Panc1 (cell line): Measurements from ENCODE around the gene CDCA4. TPM values are rescaled to one million over a fixed set of nuclear protein-coding genes. Genes with fewer than 3 reads are reported as not detected.

Experiments used
- ATAC-seq: fragments of 200-7000 bp; cut with Tn5 transposase; 2 replicates; pipeline ENCODE4 v1.9.1; 2020; ENCODE audit warnings: mild to moderate bottlenecking, moderate library complexity
- BruUV-seq: library from RNA; stranded (reverse); fragments of 400-500 nt; replicated peaks from 2 replicates; lab custom pipeline; 2021; lab: Mats Ljungman, UMichigan
- CTCF ChIA-PET: fragments of 300-600 bp; sonication (Branson Sonifier 250); formaldehyde crosslinking; loops from one replicate; lab custom pipeline; 2022; ENCODE audit warnings: antibody characterized with exemption; lab: Charles Lee
- POLR2A ChIA-PET: fragments of 300-600 bp; sonication (Branson Sonifier 250); formaldehyde crosslinking; loops from one replicate; lab custom pipeline; 2022; ENCODE audit warnings: antibody characterized with exemption; lab: Charles Lee
- DNase-seq: peaks from one replicate; pipeline ENCODE4 v3.0.0-alpha.2; 2010; ENCODE audit warnings: low read depth, low spot score
- H3K27ac ChIP-seq: 2 replicates; pipeline ENCODE4 v1.5.1; 2011; ENCODE audit warnings: mild to moderate bottlenecking, low read length, inconsistent platforms
- H3K27me3 ChIP-seq: fragments of 200-500 bp; sonication (Bioruptor generic); 2 replicates; pipeline ENCODE4 v1.6.0; 2014; ENCODE audit warnings: low read length, inconsistent platforms; ENCODE audit not compliant: control insufficient read depth, insufficient read depth
- H3K36me3 ChIP-seq: fragments of 200-500 bp; sonication (Bioruptor generic); 2 replicates; pipeline ENCODE4 v1.5.1; 2014; ENCODE audit warnings: inconsistent platforms, mild to moderate bottlenecking, low read length, moderate library complexity; ENCODE audit not compliant: control insufficient read depth, insufficient read depth
- H3K4me1 ChIP-seq: 2 replicates; pipeline ENCODE4 v1.5.1; 2011; ENCODE audit warnings: inconsistent platforms, mild to moderate bottlenecking, low read length, moderate library complexity; ENCODE audit not compliant: control insufficient read depth, insufficient read depth
- H3K4me3 ChIP-seq, 2 experiments: 2 replicates each; pipeline ENCODE4 v1.5.1; 2011 to 2012; ENCODE audit warnings: low read depth in 2 of 2, low read length in 2 of 2, mild to moderate bottlenecking in 2 of 2, inconsistent platforms in 1 of 2, moderate library complexity in 1 of 2
- H3K9me3 ChIP-seq: fragments of 200-500 bp; sonication (Bioruptor generic); 2 replicates; pipeline ENCODE4 v1.5.1; 2014; ENCODE audit warnings: low read depth, mild to moderate bottlenecking, inconsistent platforms, low read length, moderate library complexity; ENCODE audit not compliant: control insufficient read depth, insufficient read depth
- CTCF ChIP-seq: fragments of 450-650 bp; IDR thresholded peaks from 2 replicates; pipeline ENCODE4 v1.5.1; 2017; ENCODE audit warnings: mild to moderate bottlenecking
- POLR2AphosphoS5 ChIP-seq: IDR thresholded peaks from 2 replicates; pipeline ENCODE4 v1.6.1; 2012; ENCODE audit warnings: mild to moderate bottlenecking, low read depth, low read length, moderate library complexity
- REST ChIP-seq, 2 experiments: IDR thresholded peaks; 2 replicates each; pipeline ENCODE4 v1.6.1; 2011 to 2012; ENCODE audit warnings: low read depth in 2 of 2, control low read depth in 1 of 2, low read length in 1 of 2, mild to moderate bottlenecking in 1 of 2, moderate library complexity in 1 of 2; ENCODE audit not compliant: insufficient read depth in 1 of 2
- SIN3A ChIP-seq: IDR thresholded peaks from 2 replicates; pipeline ENCODE4 v1.6.1; 2012; ENCODE audit warnings: low read depth, mild to moderate bottlenecking, low read length, moderate library complexity, borderline replicate concordance; ENCODE audit not compliant: insufficient read depth
- TCF7L2 ChIP-seq: IDR thresholded peaks from 2 replicates; pipeline ENCODE4 v1.6.1; 2011; ENCODE audit warnings: mild to moderate bottlenecking, low read depth, low read length, inconsistent platforms
- in situ Hi-C: cut with HindIII; loops from 2 replicates; pipeline ENCODE4 v1.10.0; 2016; ENCODE audit warnings: low sequenced_read_pairs, low pct_unique_long_range_greater_than_20kb
- intact Hi-C: fragments of 100-400 bp; cut with micrococcal nuclease; formaldehyde crosslinking; loops from one replicate; pipeline ENCODE4 v1.10.0; 2022; ENCODE audit not compliant: unreplicated experiment
- total RNA-seq: library from RNA; stranded (reverse); gene quantifications from one replicate; pipeline ENCODE4 v1.2.1, GENCODE V29; 2021; ENCODE audit not compliant: unreplicated experiment

Gene CDCA4
- total RNA-seq, 1 experiment from 2014 or later, result 39.9 TPM

GRCh38 chr14:104976198-104977007 is 44.5 kb downstream of the CDCA4 start:
- intact Hi-C loops, result no loop called here
- Histone ChIP-seq H3K27ac (peak overlapping the region; percentile 79), H3K4me1 (peaks cover 65% of the 10 kb centered on the region), H3K36me3 (peaks cover 2% of the 10 kb centered on the region; the same call in 1 of the 2 replicates), H3K9me3 (no peaks in the 10 kb centered on the region), H3K27me3 (no peaks in the 10 kb centered on the region), H3K4me3 (peak overlapping the region; percentile 70 to 79)
- DNase-seq, result no peak
- POLR2A ChIA-PET, result no interaction called here
- TF ChIP-seq CTCF, result peak; percentile 91
- TF ChIP-seq REST (IDR thresholded peaks at IDR 0.05; ENCODE audit: insufficient read depth in 1 of 2, low read depth in 2 of 2, low read length in 1 of 2), result 0 out of 4 replicates have a peak, but pooled peaks of 1 of the 2 experiments have one; percentile 53
- TF ChIP-seq POLR2AphosphoS5, result no peak; the same call in 1 of the 2 replicates
- peak; percentile 9 for ATAC-seq
- CTCF ChIA-PET, result no interaction called here
- BruUV-seq, result no TSS peak
- in situ Hi-C loops, result no loop called here

GRCh38 chr14:104975481-104976197 is 45.2 kb downstream of the CDCA4 start:
- H3K4me1 ChIP-seq, result peaks cover 69% of the 10 kb centered on the region
- H3K27me3 ChIP-seq, result no peaks in the 10 kb centered on the region
- in situ Hi-C loops, result no loop called here
- H3K4me3 ChIP-seq, result peak overlapping the region in 1 of 2 experiments; percentile 79; a peak in 2 of 4 replicates
- peaks cover 2% of the 10 kb centered on the region; the same call in 1 of the 2 replicates for H3K36me3 ChIP-seq
- intact Hi-C loops, result no loop called here
- ChIA-PET CTCF (interaction anchor here (1.8 kb wide), 1 partner anchor 70 kb away, joined by 18 read pairs; no protein-coding TSS in a partner anchor), POLR2A (interaction anchor here (0.6 to 0.7 kb wide), 2 partner anchors 31 to 99 kb away, joined by 8 to 10 read pairs; no protein-coding TSS in a partner anchor)
- no peaks in the 10 kb centered on the region for H3K9me3 ChIP-seq
- H3K27ac ChIP-seq, result peak overlapping the region; percentile 93
- ATAC-seq (no peak), DNase-seq (no peak)
- BruUV-seq, result TSS peak; percentile 37
- TF ChIP-seq REST (IDR thresholded peaks at IDR 0.05; ENCODE audit: insufficient read depth in 1 of 2, low read depth in 2 of 2, low read length in 1 of 2) (no peak), POLR2AphosphoS5 (no peak), SIN3A (no peak), CTCF (no peak), TCF7L2 (no peak)
